ENCODE results near the gene KRTCAP2.

DNA sequence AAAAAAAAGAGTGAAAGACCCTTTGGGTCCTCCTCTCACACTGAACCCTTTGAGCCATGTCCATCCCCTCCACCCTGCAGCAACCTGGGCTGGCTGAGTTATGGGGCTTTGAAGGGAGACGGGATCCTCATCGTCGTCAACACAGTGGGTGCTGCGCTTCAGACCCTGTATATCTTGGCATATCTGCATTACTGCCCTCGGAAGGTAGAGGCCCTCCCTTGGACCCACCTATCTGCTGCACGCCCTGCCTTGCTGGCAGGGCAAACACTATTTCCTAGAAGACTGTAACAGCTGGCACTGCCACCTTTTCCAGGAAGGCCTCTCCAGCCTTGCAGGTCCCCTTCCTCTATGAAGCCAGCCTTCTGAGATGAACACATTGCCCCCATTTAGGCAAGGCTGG lies 36.4 kb downstream of the KRTCAP2 start:
- TF ChIP-seq, protein P1, sequence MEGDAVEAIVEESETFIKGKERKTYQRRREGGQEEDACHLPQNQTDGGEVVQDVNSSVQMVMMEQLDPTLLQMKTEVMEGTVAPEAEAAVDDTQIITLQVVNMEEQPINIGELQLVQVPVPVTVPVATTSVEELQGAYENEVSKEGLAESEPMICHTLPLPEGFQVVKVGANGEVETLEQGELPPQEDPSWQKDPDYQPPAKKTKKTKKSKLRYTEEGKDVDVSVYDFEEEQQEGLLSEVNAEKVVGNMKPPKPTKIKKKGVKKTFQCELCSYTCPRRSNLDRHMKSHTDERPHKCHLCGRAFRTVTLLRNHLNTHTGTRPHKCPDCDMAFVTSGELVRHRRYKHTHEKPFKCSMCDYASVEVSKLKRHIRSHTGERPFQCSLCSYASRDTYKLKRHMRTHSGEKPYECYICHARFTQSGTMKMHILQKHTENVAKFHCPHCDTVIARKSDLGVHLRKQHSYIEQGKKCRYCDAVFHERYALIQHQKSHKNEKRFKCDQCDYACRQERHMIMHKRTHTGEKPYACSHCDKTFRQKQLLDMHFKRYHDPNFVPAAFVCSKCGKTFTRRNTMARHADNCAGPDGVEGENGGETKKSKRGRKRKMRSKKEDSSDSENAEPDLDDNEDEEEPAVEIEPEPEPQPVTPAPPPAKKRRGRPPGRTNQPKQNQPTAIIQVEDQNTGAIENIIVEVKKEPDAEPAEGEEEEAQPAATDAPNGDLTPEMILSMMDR (IDR thresholded peaks at IDR 0.05): no peak
- no peak for TF ChIP-seq POLR2A (IDR thresholded peaks at IDR 0.05)
- TF ChIP-seq EP300 (IDR thresholded peaks at IDR 0.05): no peak

All from ovary (tissue), 3 donors.